A549 (cell line): Measurements from ENCODE around the gene COPS3. TPM values are rescaled to one million over a fixed set of nuclear protein-coding genes. Genes with fewer than 3 reads are reported as not detected.

Experiments
- ATAC-seq, 2 experiments: fragments of 200-7000 bp in 1 of 2; fragments of >200 bp in 1 of 2; cut with Nextera tagmentation in 1 of 2; cut with Tn5 transposase in 1 of 2; 3 replicates each; pipeline versions ENCODE4 v1.8.0 to v1.9.1; 2018 to 2020; ENCODE audit warnings: mild to moderate bottlenecking in 1 of 2, moderate library complexity in 1 of 2
- CTCF ChIA-PET: fragments of 300-600 bp; sonication (Branson Sonifier 250); formaldehyde crosslinking; extraction: SDS; loops from one replicate; lab custom pipeline; 2021; ENCODE audit warnings: antibody characterized with exemption, inconsistent platforms; lab: Yijun Ruan, JAX
- POLR2A ChIA-PET: fragments of 350-600 bp; formaldehyde crosslinking; extraction: SDS; loops from one replicate; lab custom pipeline; 2021; ENCODE audit warnings: antibody characterized with exemption, inconsistent platforms; lab: Yijun Ruan, JAX
- DNase-seq, 2 experiments: peaks; one replicate each; pipeline versions ENCODE4 v3.0.0 to v3.0.0-alpha.2; 2011 to 2016; ENCODE audit warnings: low read depth in 1 of 2, low spot score in 1 of 2
- FAIRE-seq: peaks from 2 replicates; lab custom pipeline; 2011; peaks lifted over from hg19 to GRCh38; lab: Jason Lieb, UNC
- H3K27ac ChIP-seq, 2 experiments: fragments of >200 bp; sonication (Bioruptor Twin); formaldehyde crosslinking; 3 replicates each; pipeline ENCODE4 v1.5.1; 2016 to 2017
- H3K4me1 ChIP-seq: fragments of >200 bp; sonication (Bioruptor Twin); formaldehyde crosslinking; 3 replicates; pipeline ENCODE4 v1.6.1; 2016
- H3K4me2 ChIP-seq: fragments of >200 bp; sonication (Bioruptor Twin); formaldehyde crosslinking; 3 replicates; pipeline ENCODE4 v1.6.1; 2016
- H3K4me3 ChIP-seq: fragments of >200 bp; sonication (Bioruptor Twin); formaldehyde crosslinking; 3 replicates; pipeline ENCODE4 v1.5.1; 2016
- H3K9me3 ChIP-seq: fragments of >200 bp; sonication (Bioruptor Twin); formaldehyde crosslinking; 3 replicates; pipeline ENCODE4 v1.6.1; 2016
- ATOH8 ChIP-seq: fragments of 250-450 bp; sonication (Bioruptor Pico); IDR thresholded peaks from 2 replicates; pipeline ENCODE4 v1.5.0; 2020; ENCODE audit warnings: low read depth, mild to moderate bottlenecking, moderate library complexity
- BHLHE40 ChIP-seq: IDR thresholded peaks from 2 replicates; pipeline ENCODE4 v1.6.1; 2012; ENCODE audit warnings: low read depth, low read length, inconsistent platforms
- CBX8 ChIP-seq: fragments of 200-600 bp; sonication (generic); IDR thresholded peaks from 2 replicates; pipeline ENCODE4 v1.6.1; 2016
- CHD4 ChIP-seq: fragments of 200-600 bp; sonication (generic); IDR thresholded peaks from 2 replicates; pipeline ENCODE4 v1.6.1; 2016; ENCODE audit warnings: antibody characterized with exemption, mild to moderate bottlenecking, borderline replicate concordance
- CTCF ChIP-seq: fragments of >200 bp; sonication (Bioruptor Twin); formaldehyde crosslinking; IDR thresholded peaks from 3 replicates; pipeline ENCODE4 v1.5.1; 2016
- E2F6 ChIP-seq: IDR thresholded peaks from 2 replicates; pipeline ENCODE4 v1.6.1; 2012; ENCODE audit warnings: low read depth, borderline replicate concordance
- EHF ChIP-seq: fragments of 250-450 bp; sonication (Bioruptor Pico); IDR thresholded peaks from 2 replicates; pipeline ENCODE4 v1.5.0; 2020; ENCODE audit warnings: mild to moderate bottlenecking
- JUNB ChIP-seq: fragments of >200 bp; sonication (Bioruptor Twin); formaldehyde crosslinking; IDR thresholded peaks from 2 replicates; pipeline ENCODE4 v1.6.1; 2016
- MAFK ChIP-seq: fragments of 450-650 bp; IDR thresholded peaks from 2 replicates; pipeline ENCODE4 v1.6.1; 2014; ENCODE audit not compliant: partially characterized antibody
- PBX3 ChIP-seq: IDR thresholded peaks from 2 replicates; pipeline ENCODE4 v1.6.1; 2012
- POLR2A ChIP-seq: IDR thresholded peaks from 2 replicates; pipeline ENCODE4 v1.6.1; 2012; ENCODE audit warnings: mild to moderate bottlenecking, low read length
- RAD21 ChIP-seq, 2 experiments: fragments of >200 bp in 1 of 2; sonication (Bioruptor Twin) in 1 of 2; formaldehyde crosslinking in 1 of 2; IDR thresholded peaks in 1 of 2; conservative IDR thresholded peaks in 1 of 2; 2 replicates in 1 of 2; 3 replicates in 1 of 2; pipeline ENCODE4 v1.6.1; 2012 to 2018; ENCODE audit warnings: inconsistent platforms in 1 of 2
- RARB ChIP-seq: fragments of 250-450 bp; sonication (Bioruptor Pico); IDR thresholded peaks from 2 replicates; pipeline ENCODE4 v1.8.0; 2021; ENCODE audit warnings: mild to moderate bottlenecking, moderate library complexity
- RFX5 ChIP-seq: fragments of 450-650 bp; IDR thresholded peaks from 2 replicates; pipeline ENCODE4 v1.7.1; 2014; ENCODE audit warnings: antibody characterized with exemption, mild to moderate bottlenecking, moderate library complexity
- SREBF2 ChIP-seq: fragments of 450-650 bp; IDR thresholded peaks from 2 replicates; pipeline ENCODE4 v1.6.1; 2014; ENCODE audit warnings: mild to moderate bottlenecking, moderate library complexity
- USF2 ChIP-seq: fragments of 450-650 bp; IDR thresholded peaks from 2 replicates; pipeline ENCODE4 v1.6.1; 2014; ENCODE audit warnings: antibody characterized with exemption
- WGBS: methylation state at CpG from one replicate; pipeline ENCODE4 v1.1.6; 2017; ENCODE audit errors: missing lambda C conversion rate; 5-methylcytosine and 5-hydroxymethylcytosine counted together
- polyA plus RNA-seq, 4 experiments: library from polyadenylated mRNA; depleted of rRNA in 3 of 4; stranded (reverse); fragments of >200 nt; fragmentation: RNase III in 1 of 4; extraction: RNeasy Plus Mini Kit Qiagen cat#74134 plus additional on column Dnase treatment in 1 of 4; gene quantifications; 2 replicates in 3 of 4; 3 replicates in 1 of 4; pipeline ENCODE4 v1.2.3, GENCODE V29; 2011 to 2017

The COPS3 gene
- polyA plus RNA-seq, 2 of the 4 experiments (the other 2 are of a cell fraction), result 149 to 204 TPM

- Histone ChIP-seq H3K4me1 (no peaks in the 10 kb centered on the region), H3K4me3 (no peak overlapping the region), H3K27ac (no peak overlapping the region), H3K9me3 (no peaks in the 10 kb centered on the region), H3K4me2 (no peak overlapping the region)
- TF ChIP-seq JUNB, result no peak
- TF ChIP-seq CHD4, result no peak
- no peak for TF ChIP-seq USF2
- TF ChIP-seq CBX8, result no peak
- FAIRE-seq, result no peak
- CTCF ChIA-PET, result interaction anchor here (0.9 to 1.9 kb wide), 3 partner anchors 10 to 29 kb away, joined by 3 to 5 read pairs (median 4); no protein-coding TSS in a partner anchor
- 94% methylated on average over 8 of the region's 8 CpGs for WGBS
- ATAC-seq, result no peak
- POLR2A ChIA-PET, result no interaction called here
- no peak for DNase-seq
Observed at GRCh38 chr17:17220529-17220928, 60.5 kb downstream of the COPS3 start.

- DNase-seq, result no peak
- 94% methylated on average over 3 of the region's 3 CpGs for WGBS
- FAIRE-seq, result no peak
- ATAC-seq, result no peak
- POLR2A ChIA-PET, result no interaction called here
- no peaks in the 10 kb centered on the region for H3K4me1 ChIP-seq
- H3K27ac ChIP-seq, result no peak overlapping the region
- no peak overlapping the region for H3K4me3 ChIP-seq
- TF ChIP-seq SREBF2, result no peak
- CTCF ChIA-PET, result interaction anchor here (1.4 to 2.0 kb wide), 3 partner anchors 8 to 12 kb away, joined by 3 to 5 read pairs (median 5); partner anchors contain the start of gene PLD6
- no peaks in the 10 kb centered on the region for H3K9me3 ChIP-seq
- no peak overlapping the region for H3K4me2 ChIP-seq
Observed at GRCh38 chr17:17217995-17218394, 63.1 kb downstream of the COPS3 start.

- no peaks in the 10 kb centered on the region for H3K4me1 ChIP-seq
- H3K9me3 ChIP-seq, result no peaks in the 10 kb centered on the region
- POLR2A ChIA-PET, result no interaction called here
- no peak overlapping the region for H3K27ac ChIP-seq
- no peak overlapping the region for H3K4me3 ChIP-seq
- TF ChIP-seq USF2 (no peak), E2F6 (no peak), BHLHE40 (no peak), RARB (CRISPR knock-in tag) (no peak), RAD21 (conservative IDR thresholded peaks at IDR 0.05 in 1 of 2, IDR thresholded peaks at IDR 0.05 in 1 of 2) (peak in 1 of 2 experiments; percentile 41; a peak in 2 of 5 replicates), CTCF (peak; percentile 21; the same call in 1 of the 3 replicates), SREBF2 (no peak)
- TF ChIP-seq, all 56 proteins: peak for 2
- DNase-seq, result peak in 1 of 2 experiments; percentile 60
- peak; percentile 65 to 79 for ATAC-seq
- H3K4me2 ChIP-seq, result no peak overlapping the region
- WGBS, result 79% methylated on average over 16 of the region's 16 CpGs
- CTCF ChIA-PET, result interaction anchor here (1.4 to 2.0 kb wide), 4 partner anchors 10 to 99 kb away, joined by 3 to 5 read pairs (median 4); no protein-coding TSS in a partner anchor
- no peak for FAIRE-seq
Observed at GRCh38 chr17:17216776-17217175, 64.3 kb downstream of the COPS3 start.

GRCh38 chr17:17216236-17216635, 64.8 kb downstream of the COPS3 start:
- Histone ChIP-seq H3K4me2 (no peak overlapping the region), H3K4me3 (no peak overlapping the region), H3K27ac (no peak overlapping the region), H3K9me3 (no peaks in the 10 kb centered on the region), H3K4me1 (no peaks in the 10 kb centered on the region)
- POLR2A ChIA-PET, result no interaction called here
- FAIRE-seq (no peak), ATAC-seq (peak; percentile 9 to 21; a peak in 3 of 6 replicates), DNase-seq (no peak)
- CTCF ChIA-PET, result interaction anchor here (1.5 to 2.0 kb wide), 3 partner anchors 10 to 99 kb away, joined by 3 to 5 read pairs (median 4); no protein-coding TSS in a partner anchor
- TF ChIP-seq RAD21 (conservative IDR thresholded peaks at IDR 0.05 in 1 of 2, IDR thresholded peaks at IDR 0.05 in 1 of 2) (no peak), ATOH8 (CRISPR knock-in tag) (no peak), POLR2A (no peak), CHD4 (no peak), RFX5 (no peak), RARB (CRISPR knock-in tag) (no peak), MAFK (no peak), PBX3 (no peak), EHF (CRISPR knock-in tag) (no peak), JUNB (no peak)
- WGBS, result 93% methylated on average over 15 of the region's 17 CpGs
